Choroid plexus epithelial cell (primary cell): ENCODE results near the gene GALNT9.

ENCODE experiments used
- DNase-seq: peaks from one replicate; pipeline ENCODE4 v3.0.0-alpha.2; 2010; ENCODE audit warnings: low read depth
- H3K4me3 ChIP-seq: 2 replicates; pipeline ENCODE4 v1.5.1; 2011; ENCODE audit warnings: low read depth, mild to moderate bottlenecking, control low read depth, low read length, moderate library complexity
- TF ChIP-seq, protein P1 (sequence below): conservative IDR thresholded peaks from 2 replicates; pipeline ENCODE4 v1.5.1; 2011; ENCODE audit warnings: low read depth, mild to moderate bottlenecking, control low read depth, inconsistent platforms, low read length, moderate library complexity

Gene GALNT9

DNA sequence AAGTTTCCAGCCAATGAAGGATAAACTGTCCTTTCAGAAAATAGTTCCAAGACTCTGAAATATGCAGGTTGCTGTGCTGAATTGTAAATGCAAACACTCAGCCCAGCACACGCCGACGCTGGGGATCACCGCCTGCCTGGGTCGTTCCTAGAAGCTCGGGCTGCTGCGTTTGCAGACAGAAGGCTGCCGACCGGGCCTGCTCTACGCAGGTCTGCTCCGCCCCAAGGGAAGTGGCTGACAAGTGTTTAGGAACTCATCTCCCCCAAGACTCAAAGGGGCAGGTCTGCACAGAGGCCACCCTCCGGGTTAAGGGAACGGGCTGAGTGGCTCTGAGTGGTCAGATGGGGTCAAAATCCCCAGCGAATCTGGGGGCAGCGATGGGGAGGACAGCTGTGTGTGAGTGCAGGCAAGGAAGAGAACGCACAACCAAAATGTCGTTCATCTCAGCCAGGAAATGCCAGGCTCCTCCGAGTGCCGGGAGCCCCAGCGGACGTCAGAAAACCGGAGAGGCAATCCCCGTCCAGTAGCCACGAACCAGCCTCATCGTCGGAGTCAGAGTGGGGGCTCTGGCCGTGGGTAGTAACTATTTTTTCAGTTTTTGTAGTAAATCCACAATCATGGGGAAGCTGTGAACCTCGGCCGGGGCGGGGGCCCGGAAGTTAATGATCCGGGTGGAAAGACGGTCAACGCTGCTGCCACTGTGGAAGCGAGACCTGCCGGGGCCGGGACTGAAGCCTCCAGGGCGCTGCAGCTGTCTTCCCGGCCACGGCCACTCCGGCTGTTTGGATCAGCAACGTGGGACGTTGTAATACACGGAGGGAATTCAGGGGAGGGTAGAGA is 6.0 kb downstream of the GALNT9 start:
- DNase-seq: peak; percentile 46
- no peak overlapping the region for H3K4me3 ChIP-seq
- TF ChIP-seq, protein P1, sequence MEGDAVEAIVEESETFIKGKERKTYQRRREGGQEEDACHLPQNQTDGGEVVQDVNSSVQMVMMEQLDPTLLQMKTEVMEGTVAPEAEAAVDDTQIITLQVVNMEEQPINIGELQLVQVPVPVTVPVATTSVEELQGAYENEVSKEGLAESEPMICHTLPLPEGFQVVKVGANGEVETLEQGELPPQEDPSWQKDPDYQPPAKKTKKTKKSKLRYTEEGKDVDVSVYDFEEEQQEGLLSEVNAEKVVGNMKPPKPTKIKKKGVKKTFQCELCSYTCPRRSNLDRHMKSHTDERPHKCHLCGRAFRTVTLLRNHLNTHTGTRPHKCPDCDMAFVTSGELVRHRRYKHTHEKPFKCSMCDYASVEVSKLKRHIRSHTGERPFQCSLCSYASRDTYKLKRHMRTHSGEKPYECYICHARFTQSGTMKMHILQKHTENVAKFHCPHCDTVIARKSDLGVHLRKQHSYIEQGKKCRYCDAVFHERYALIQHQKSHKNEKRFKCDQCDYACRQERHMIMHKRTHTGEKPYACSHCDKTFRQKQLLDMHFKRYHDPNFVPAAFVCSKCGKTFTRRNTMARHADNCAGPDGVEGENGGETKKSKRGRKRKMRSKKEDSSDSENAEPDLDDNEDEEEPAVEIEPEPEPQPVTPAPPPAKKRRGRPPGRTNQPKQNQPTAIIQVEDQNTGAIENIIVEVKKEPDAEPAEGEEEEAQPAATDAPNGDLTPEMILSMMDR: no peak

GRCh38 chr12:132322206-132323132 is 6.9 kb downstream of the GALNT9 start:
- DNase-seq: peak; percentile 42
- TF ChIP-seq, protein P1: peak; percentile 4
- no peak overlapping the region for H3K4me3 ChIP-seq

GRCh38 chr12:132321321-132322118 is 7.9 kb downstream of the GALNT9 start:
- no peak for DNase-seq
- H3K4me3 ChIP-seq: no peak overlapping the region
- TF ChIP-seq, protein P1: no peak

- TF ChIP-seq, protein P1: no peak
- DNase-seq: no peak
- H3K4me3 ChIP-seq: no peak overlapping the region
These were observed 8.6 kb downstream of the GALNT9 start for GRCh38 chr12:132320767-132321211.

DNA sequence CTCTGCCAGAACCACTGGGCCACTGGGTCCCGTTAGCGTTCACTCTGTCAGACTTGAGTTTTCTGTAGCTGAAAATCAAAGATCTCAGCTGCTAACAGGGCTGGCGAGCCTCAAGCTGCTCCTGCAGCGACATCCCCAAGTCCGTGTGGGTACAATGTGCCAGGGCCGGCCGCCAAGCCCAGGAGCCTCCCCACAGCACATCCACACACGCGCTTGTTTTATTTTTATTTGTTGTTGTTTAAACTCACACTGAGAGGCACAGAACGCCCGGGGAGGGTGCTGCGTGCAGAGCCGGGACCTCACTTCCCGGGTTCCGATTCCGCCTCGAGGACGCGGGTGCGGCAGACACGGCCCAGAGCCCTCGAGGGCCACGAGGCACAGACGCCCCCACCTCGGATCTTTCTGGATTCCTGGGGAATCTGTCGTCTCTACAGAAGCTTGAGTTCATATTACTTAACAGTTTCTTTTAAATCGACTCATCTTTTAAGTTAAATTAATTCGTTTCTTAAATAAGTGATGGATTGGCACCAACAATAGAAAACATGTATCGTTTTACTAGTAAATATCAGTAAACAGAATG is 9.3 kb downstream of the GALNT9 start:
- TF ChIP-seq, protein P1: no peak
- H3K4me3 ChIP-seq: no peak overlapping the region
- DNase-seq: no peak

DNA sequence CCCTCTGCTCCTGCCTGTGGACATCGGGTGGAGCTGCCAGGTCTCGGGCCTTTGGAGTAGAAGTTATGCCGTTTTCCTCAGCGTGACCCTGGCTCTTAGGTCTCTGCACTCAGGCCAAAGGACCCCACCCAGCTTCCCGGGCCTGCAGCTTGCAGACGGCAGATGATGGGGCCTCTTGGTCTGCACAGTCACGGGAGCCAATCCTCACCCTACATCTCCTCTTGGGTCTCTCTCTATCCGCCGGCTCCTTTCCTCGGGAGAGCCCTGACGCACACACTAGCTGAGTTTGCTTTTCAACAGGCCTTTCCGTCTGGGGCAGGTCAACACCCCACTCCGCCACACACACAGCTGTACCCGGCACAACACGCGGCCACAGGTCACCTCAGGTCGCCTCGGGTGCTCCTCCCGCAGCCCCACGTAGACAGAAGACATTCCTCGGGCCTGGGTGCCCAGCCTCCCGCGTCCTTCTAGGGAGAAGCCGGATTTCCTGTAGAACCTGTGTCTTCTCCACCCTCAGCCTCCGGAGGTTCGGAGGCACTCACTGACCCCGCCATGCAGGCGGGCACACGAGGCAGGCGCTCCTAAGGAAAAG is 9.9 kb downstream of the GALNT9 start:
- no peak for DNase-seq
- H3K4me3 ChIP-seq: no peak overlapping the region
- TF ChIP-seq, protein P1: no peak
